Vagina (tissue), 2 donors: ENCODE results near the gene POP7. TPM values are rescaled to one million over a fixed set of nuclear protein-coding genes. Genes with fewer than 3 reads are reported as not detected.
A peak's percentile ranks its signal among the peaks of the same experiment; 100 is the strongest.
"Not testable (repeated sequence)": the region's sequence is repeated elsewhere in the genome, so short reads cannot be mapped to it uniquely, and the experiment has no call there.

Experiments used
- DNase-seq, 2 donors: peaks; one replicate each; pipeline ENCODE4 v3.0.0-alpha.2; 2017; ENCODE audit errors: extremely low spot score in 2 of 2
- H3K27ac ChIP-seq: fragments of 200-600 bp; sonication (generic); one replicate; pipeline ENCODE4 v1.5.1; 2019
- H3K27me3 ChIP-seq: fragments of 200-600 bp; sonication (generic); one replicate; pipeline ENCODE4 v1.5.1; 2019
- H3K36me3 ChIP-seq, 2 donors: fragments of 200-600 bp; sonication (generic); one replicate each; pipeline ENCODE4 v1.5.1; 2017 to 2019
- H3K4me1 ChIP-seq: fragments of 200-600 bp; sonication (generic); one replicate; pipeline ENCODE4 v1.5.1; 2019
- H3K4me3 ChIP-seq, 2 donors: fragments of 200-600 bp; sonication (generic); 1 replicate in 1 of 2; 2 replicates in 1 of 2; pipeline ENCODE4 v1.5.1; 2016 to 2019
- H3K9me3 ChIP-seq: fragments of 200-600 bp; sonication (generic); one replicate; pipeline ENCODE4 v1.5.1; 2019
- POLR2A ChIP-seq, 2 donors: fragments of 450-650 bp; IDR thresholded peaks; one replicate each; pipeline ENCODE4 v1.6.1; 2017; ENCODE audit warnings: antibody characterized with exemption in 2 of 2, mild to moderate bottlenecking in 2 of 2, moderate library complexity in 2 of 2
- POLR2AphosphoS5 ChIP-seq, 2 donors: sonication (generic); formaldehyde crosslinking; IDR thresholded peaks; one replicate each; pipeline ENCODE4 v1.9.0; 2017; ENCODE audit warnings: antibody characterized with exemption in 2 of 2, mild to moderate bottlenecking in 2 of 2, low read depth in 1 of 2; ENCODE audit not compliant: insufficient read depth in 1 of 2
- intact Hi-C: fragments of 100-400 bp; cut with DNase I; formaldehyde crosslinking; loops from one replicate; pipeline ENCODE4 v1.15.1; 2023
- total RNA-seq: library from RNA; depleted of rRNA; stranded (reverse); fragments of >200 nt; gene quantifications from one replicate; pipeline ENCODE4 v1.2.3, GENCODE V29; 2016
- TF ChIP-seq, protein P1 (sequence below), 3 experiments: fragments of 450-650 bp in 2 of 3; fragments of 200-600 bp in 1 of 3; sonication (generic) in 1 of 3; IDR thresholded peaks; one replicate each; pipeline ENCODE4 v1.5.1; 2017 to 2019; ENCODE audit warnings: antibody characterized with exemption in 3 of 3, mild to moderate bottlenecking in 2 of 3, moderate library complexity in 2 of 3

Gene POP7
- total RNA-seq, 1 donor from 2014 or later, result 44.0 TPM

DNA sequence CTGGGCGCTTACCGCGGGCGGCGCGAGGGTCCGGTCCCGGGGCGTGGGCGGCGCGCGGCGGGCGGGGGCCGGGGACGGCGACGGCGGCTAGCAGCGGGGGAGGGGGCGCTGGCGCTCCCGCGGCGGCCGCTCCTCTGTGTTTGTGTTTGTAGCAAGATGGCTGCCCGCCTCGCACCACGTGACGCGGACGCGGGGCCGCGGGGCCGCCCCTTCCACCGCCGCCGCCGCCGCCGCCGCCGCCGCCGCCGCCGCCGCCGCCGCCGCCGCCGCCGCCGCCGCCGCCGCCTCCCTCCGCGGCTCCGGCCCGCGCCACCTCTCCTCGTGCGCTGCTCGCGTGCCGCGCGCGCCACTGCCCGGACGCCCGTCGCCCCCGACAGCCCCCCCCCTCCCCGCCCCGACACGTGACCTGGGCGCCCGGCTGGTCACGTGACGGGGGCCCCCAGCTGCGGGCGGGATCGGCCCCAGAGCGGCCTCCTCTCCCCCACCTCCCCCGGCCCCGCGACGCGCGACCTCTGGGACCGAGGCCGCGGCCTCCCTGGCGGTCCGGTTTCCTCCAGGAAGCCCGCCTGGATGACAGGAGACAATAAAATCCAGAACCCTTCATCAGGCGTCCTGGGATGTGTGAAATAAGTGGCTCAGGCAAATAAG, 11.7 kb upstream of the POP7 start, which contains the start of gene GIGYF1:
GIGYF1 (minus strand) TSS at position 153 of the 648 bp plus-strand sequence. CDS start 6,012 bp downstream, outside the sequence.
- H3K27me3 ChIP-seq, result no peaks in the 10 kb centered on the region
- peak within 1 kb of the TSS; percentile 91 to 100 for H3K4me3 ChIP-seq
- DNase-seq, result no peak
- H3K9me3 ChIP-seq, result no peaks in the 10 kb centered on the region
- peak within 1 kb of the TSS; percentile 95 for H3K27ac ChIP-seq
- no peak for TF ChIP-seq POLR2AphosphoS5 (IDR thresholded peaks at IDR 0.05; ENCODE audit: insufficient read depth in 1 of 2, low read depth in 1 of 2)
- intact Hi-C loops, result loop anchor here (5.0 kb wide), 3 partner anchors 92 to 227 kb away; partner anchors contain the start of gene PCOLCE
- H3K4me1 ChIP-seq, result peaks cover 51% of the 10 kb centered on the region
- no peaks in the 10 kb centered on the region for H3K36me3 ChIP-seq

DNA sequence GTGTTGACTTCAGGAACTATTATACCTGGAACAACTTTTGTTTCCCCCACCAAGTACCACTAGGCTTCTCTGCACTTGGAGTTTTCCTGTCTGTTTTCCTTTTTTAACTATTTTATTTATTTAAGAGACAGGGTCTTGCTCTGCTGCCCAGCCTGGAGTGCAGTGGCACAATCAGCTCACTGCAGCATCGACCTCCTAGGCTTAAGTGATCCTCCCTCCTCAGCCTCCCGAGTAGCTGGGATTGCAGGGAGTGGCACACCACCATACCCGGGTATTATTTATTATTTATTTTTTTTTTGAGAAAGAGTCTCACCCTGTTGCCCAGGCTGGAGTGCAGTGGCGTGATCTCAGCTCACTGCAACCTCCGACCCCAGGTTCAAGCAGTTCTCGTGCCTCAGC, 9.8 kb upstream of the POP7 start:
- H3K36me3 ChIP-seq, result no peaks in the 10 kb centered on the region
- H3K27ac ChIP-seq, result no peak overlapping the region
- no peak for DNase-seq

DNA sequence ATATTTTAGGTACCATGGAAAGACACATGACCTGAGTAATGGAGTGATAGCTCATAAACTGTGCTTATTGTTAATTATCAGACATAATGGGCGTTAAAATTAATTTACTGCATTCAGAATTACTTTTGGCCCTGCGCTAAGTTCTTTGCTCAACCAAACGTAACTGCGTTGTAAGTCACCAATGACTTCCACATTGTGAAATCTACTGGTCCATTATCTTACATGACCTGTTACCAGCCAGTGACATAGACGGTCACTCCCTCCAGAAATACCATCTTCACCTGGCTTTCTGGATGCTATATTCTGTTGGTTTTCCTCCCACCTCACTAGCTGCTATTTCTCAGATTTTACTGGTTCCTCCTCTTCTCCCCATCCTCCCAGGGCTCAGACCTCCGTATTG, 6.9 kb upstream of the POP7 start:
- Histone ChIP-seq H3K27ac (no peak overlapping the region), H3K4me3 (no peak overlapping the region), H3K27me3 (no peaks in the 10 kb centered on the region), H3K9me3 (no peaks in the 10 kb centered on the region), H3K4me1 (peaks cover 7% of the 10 kb centered on the region), H3K36me3 (no peaks in the 10 kb centered on the region)
- no peak for DNase-seq
- TF ChIP-seq, protein P1, sequence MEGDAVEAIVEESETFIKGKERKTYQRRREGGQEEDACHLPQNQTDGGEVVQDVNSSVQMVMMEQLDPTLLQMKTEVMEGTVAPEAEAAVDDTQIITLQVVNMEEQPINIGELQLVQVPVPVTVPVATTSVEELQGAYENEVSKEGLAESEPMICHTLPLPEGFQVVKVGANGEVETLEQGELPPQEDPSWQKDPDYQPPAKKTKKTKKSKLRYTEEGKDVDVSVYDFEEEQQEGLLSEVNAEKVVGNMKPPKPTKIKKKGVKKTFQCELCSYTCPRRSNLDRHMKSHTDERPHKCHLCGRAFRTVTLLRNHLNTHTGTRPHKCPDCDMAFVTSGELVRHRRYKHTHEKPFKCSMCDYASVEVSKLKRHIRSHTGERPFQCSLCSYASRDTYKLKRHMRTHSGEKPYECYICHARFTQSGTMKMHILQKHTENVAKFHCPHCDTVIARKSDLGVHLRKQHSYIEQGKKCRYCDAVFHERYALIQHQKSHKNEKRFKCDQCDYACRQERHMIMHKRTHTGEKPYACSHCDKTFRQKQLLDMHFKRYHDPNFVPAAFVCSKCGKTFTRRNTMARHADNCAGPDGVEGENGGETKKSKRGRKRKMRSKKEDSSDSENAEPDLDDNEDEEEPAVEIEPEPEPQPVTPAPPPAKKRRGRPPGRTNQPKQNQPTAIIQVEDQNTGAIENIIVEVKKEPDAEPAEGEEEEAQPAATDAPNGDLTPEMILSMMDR (IDR thresholded peaks at IDR 0.05), result no peak
- TF ChIP-seq POLR2A (IDR thresholded peaks at IDR 0.05) (no peak), POLR2AphosphoS5 (IDR thresholded peaks at IDR 0.05; ENCODE audit: insufficient read depth in 1 of 2, low read depth in 1 of 2) (no peak)
- intact Hi-C loops, result no loop called here

More for the DNA sequence above, 9.8 kb upstream of the POP7 start:
- Histone ChIP-seq H3K4me3 (no peak overlapping the region), H3K9me3 (no peaks in the 10 kb centered on the region), H3K4me1 (peaks cover 32% of the 10 kb centered on the region), H3K27me3 (no peaks in the 10 kb centered on the region)
- intact Hi-C loops, result no loop called here
- TF ChIP-seq, protein P1 (IDR thresholded peaks at IDR 0.05), result no peak
- TF ChIP-seq POLR2AphosphoS5 (IDR thresholded peaks at IDR 0.05; ENCODE audit: insufficient read depth in 1 of 2, low read depth in 1 of 2) (no peak), POLR2A (IDR thresholded peaks at IDR 0.05) (no peak)

DNA sequence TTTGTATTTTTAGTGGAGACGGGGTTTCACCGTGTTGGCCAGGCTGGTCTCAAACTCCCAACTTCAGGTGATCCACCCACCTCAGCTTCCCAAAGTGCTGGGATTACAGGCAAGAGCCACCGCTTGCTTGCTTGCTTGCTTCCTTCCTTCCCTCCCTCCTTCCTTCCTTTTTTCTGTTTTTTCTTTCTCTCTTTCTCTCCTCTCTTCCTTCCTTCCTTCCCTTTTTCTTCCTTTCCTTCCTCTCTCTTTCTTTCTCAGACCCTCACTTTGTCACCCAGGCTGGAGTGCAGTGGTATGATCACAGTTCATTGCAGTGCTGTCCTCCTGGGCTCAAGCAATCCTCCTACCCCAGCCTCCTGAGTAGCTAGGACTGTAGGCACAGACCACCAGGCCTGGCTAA, 4.8 kb upstream of the POP7 start:
- intact Hi-C loops, H3K27ac ChIP-seq, H3K4me3 ChIP-seq, DNase-seq, H3K4me1 ChIP-seq, H3K9me3 ChIP-seq, H3K36me3 ChIP-seq, H3K27me3 ChIP-seq: not testable (repeated sequence)

DNA sequence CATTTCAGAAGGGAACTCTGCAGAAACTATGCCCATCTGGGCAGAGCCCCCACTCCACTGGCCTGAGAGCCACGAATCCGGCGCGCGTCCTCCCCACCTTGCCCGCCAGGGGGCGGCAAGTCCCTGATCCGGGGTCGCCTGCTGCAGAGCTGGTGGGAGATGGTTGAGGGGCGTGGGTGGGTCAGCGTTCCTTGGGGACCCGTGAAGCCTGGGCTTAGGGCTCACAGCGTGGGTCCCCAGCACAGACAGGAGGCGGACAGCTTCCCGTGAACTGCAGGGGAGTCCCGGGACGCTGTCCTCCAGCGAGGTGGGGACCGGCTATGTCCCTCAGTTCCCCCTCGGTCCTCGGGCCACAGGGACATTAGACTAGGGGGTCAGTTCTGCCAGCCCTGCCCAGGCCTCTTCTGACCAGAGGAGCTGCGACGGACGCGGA, 585 bp upstream of the POP7 start:
- Histone ChIP-seq H3K36me3 (peaks cover 0 to 4% of the 10 kb centered on the region in 2 donors), H3K27ac (peak overlapping the region; percentile 94), H3K4me3 (peak overlapping the region; percentile 67 to 90), H3K9me3 (no peaks in the 10 kb centered on the region), H3K27me3 (no peaks in the 10 kb centered on the region), H3K4me1 (peaks cover 22% of the 10 kb centered on the region)
- no peak for DNase-seq
- intact Hi-C loops, result loop anchor here (5.0 kb wide), 1 partner anchor 147 kb away; the partner anchor contains the start of gene SLC12A9
- TF ChIP-seq POLR2A (IDR thresholded peaks at IDR 0.05), result no peak
- TF ChIP-seq, protein P1 (IDR thresholded peaks at IDR 0.05), result peak; percentile 64 to 97 (median 89)

DNA sequence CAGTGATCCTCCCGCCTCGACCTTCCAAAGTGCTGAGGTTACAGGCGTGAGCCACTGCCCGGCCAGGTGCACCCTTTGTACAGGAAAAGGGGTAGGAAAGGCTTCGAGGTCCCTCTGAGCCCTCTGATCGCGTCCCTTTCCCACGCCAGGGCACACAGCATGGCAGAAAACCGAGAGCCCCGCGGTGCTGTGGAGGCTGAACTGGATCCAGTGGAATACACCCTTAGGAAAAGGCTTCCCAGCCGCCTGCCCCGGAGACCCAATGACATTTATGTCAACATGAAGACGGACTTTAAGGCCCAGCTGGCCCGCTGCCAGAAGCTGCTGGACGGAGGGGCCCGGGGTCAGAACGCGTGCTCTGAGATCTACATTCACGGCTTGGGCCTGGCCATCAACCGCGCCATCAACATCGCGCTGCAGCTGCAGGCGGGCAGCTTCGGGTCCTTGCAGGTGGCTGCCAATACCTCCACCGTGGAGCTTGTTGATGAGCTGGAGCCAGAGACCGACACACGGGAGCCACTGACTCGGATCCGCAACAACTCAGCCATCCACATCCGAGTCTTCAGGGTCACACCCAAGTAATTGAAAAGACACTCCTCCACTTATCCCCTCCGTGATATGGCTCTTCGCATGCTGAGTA, 871 bp downstream of the POP7 start:
- no peaks in the 10 kb centered on the region for H3K9me3 ChIP-seq
- TF ChIP-seq POLR2AphosphoS5 (IDR thresholded peaks at IDR 0.05; ENCODE audit: insufficient read depth in 1 of 2, low read depth in 1 of 2), result no peak
- TF ChIP-seq POLR2A (IDR thresholded peaks at IDR 0.05), result no peak
- TF ChIP-seq, protein P1 (IDR thresholded peaks at IDR 0.05), result no peak
- peaks cover 22% of the 10 kb centered on the region for H3K4me1 ChIP-seq
- H3K27ac ChIP-seq, result peak overlapping the region; percentile 94
- H3K36me3 ChIP-seq, result peaks cover 0 to 4% of the 10 kb centered on the region in 2 donors
- no peak for DNase-seq
- H3K27me3 ChIP-seq, result no peaks in the 10 kb centered on the region
- intact Hi-C loops, result loop anchor here (5.0 kb wide), 1 partner anchor 146 kb away; the partner anchor contains the start of gene SLC12A9
- peak overlapping the region; percentile 67 to 90 for H3K4me3 ChIP-seq
